ENCODE results near the gene UMAD1. TPM values are rescaled to one million over a fixed set of nuclear protein-coding genes. Genes with fewer than 3 reads are reported as not detected.

The UMAD1 gene
- total and polyA plus RNA-seq, 2 of the 13 experiments (the other 11 are each of a cell fraction or from before 2014, with no cell fraction given): 16.8 to 17.6 TPM

- ATAC-seq: no peak
- BruUV-seq (replicated peaks): no TSS peak
- in situ Hi-C loops (cut with HindIII; ENCODE audit: extremely low pct_ligation_motif_present, low pct_unique_long_range_greater_than_20kb): no loop called here
Observed at GRCh38 chr7:7882888-7883287, 242.3 kb downstream of the UMAD1 start.

More at GRCh38 chr7:7882888-7883287, 242.3 kb downstream of the UMAD1 start:
- Histone ChIP-seq H3K9me3 (ENCODE audit: low read length) (no peaks in the 10 kb centered on the region), H3K27me3 (ENCODE audit: control insufficient read depth in 1 of 2, insufficient read depth in 2 of 2, low read length in 2 of 2) (no peaks in the 10 kb centered on the region; a peak in 1 of 5 replicates), H3K4me3 (replicated peaks in 1 of 3; ENCODE audit: insufficient read depth in 1 of 3, low read depth in 2 of 3, low read length in 3 of 3) (no peak overlapping the region), H3K79me2 (ENCODE audit: insufficient read depth, low read length) (no peaks in the 10 kb centered on the region), H3K4me1 (ENCODE audit: insufficient read depth, low read length) (no peaks in the 10 kb centered on the region), H4K20me1 (ENCODE audit: insufficient read depth, low read length) (no peaks in the 10 kb centered on the region), H3K9ac (ENCODE audit: insufficient read depth, low read depth, low read length) (no peak overlapping the region), H3K27ac (ENCODE audit: extremely low read length, insufficient read depth, low read length) (no peak overlapping the region), H3K4me2 (ENCODE audit: low read depth, low read length) (no peak overlapping the region), H3K36me3 (replicated peaks in 1 of 2; ENCODE audit: control insufficient read depth in 1 of 2, insufficient read depth in 2 of 2, low read length in 2 of 2) (no peaks in the 10 kb centered on the region), H2AFZ (ENCODE audit: low read length) (no peak overlapping the region)
- ChIA-PET POLR2A (no interaction called here), CTCF (ENCODE audit: low intra/inter-chr PET ratio, low total read pairs) (no interaction called here)
- no peak for TF ChIP-seq ZNF317 (CRISPR knock-in tag; IDR thresholded peaks at IDR 0.05)
- no peak for TF ChIP-seq ZNF205 (CRISPR knock-in tag; IDR thresholded peaks at IDR 0.05)
- TF ChIP-seq REST (IDR thresholded peaks at IDR 0.05; ENCODE audit: borderline replicate concordance in 1 of 2, low read depth in 1 of 2, low read length in 2 of 2): no peak
- no peak for TF ChIP-seq SIN3A (IDR thresholded peaks at IDR 0.05; ENCODE audit: borderline replicate concordance, low read depth, low read length)
- TF ChIP-seq KDM2A (CRISPR knock-in tag; IDR thresholded peaks at IDR 0.05; ENCODE audit: borderline replicate concordance, low read depth): no peak
- TF ChIP-seq ZFP82 (CRISPR knock-in tag; IDR thresholded peaks at IDR 0.05; ENCODE audit: borderline replicate concordance): no peak
- TF ChIP-seq BRCA1 (CRISPR knock-in tag; IDR thresholded peaks at IDR 0.05): no peak
- TF ChIP-seq SRSF4 (IDR thresholded peaks at IDR 0.05; ENCODE audit: low read depth, low read length, poor library complexity, severe bottlenecking): no peak
- no peak for TF ChIP-seq RCOR2 (CRISPR knock-in tag; IDR thresholded peaks at IDR 0.05)
- TF ChIP-seq NKX3-1 (CRISPR knock-in tag; IDR thresholded peaks at IDR 0.05): no peak
- TF ChIP-seq HMGA1 (CRISPR knock-in tag; conservative IDR thresholded peaks at IDR 0.05): no peak
- TF ChIP-seq, protein P1, sequence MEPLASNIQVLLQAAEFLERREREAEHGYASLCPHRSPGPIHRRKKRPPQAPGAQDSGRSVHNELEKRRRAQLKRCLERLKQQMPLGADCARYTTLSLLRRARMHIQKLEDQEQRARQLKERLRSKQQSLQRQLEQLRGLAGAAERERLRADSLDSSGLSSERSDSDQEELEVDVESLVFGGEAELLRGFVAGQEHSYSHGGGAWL (CRISPR knock-in tag; IDR thresholded peaks at IDR 0.05): no peak
- no peak for TF ChIP-seq IRF2 (CRISPR knock-in tag; IDR thresholded peaks at IDR 0.05)
- intact Hi-C loops (cut with micrococcal nuclease; ENCODE audit: unreplicated experiment): no loop called here
- DNase-seq (ENCODE audit: low spot score): no peak
- no peak for FAIRE-seq
- WGBS (ENCODE audit: low lambda C conversion rate): 93% methylated on average over 2 of the region's 2 CpGs
